WI38 (cell line): ENCODE results near the gene MTMR12.
"Not testable (repeated sequence)": the region's sequence is repeated elsewhere in the genome, so short reads cannot be mapped to it uniquely, and the experiment has no call there.

Source experiments
- H3K4me3 ChIP-seq: 2 replicates; pipeline ENCODE4 v1.5.1; 2011; ENCODE audit warnings: low read depth, mild to moderate bottlenecking, control low read depth, low read length
- CTCF ChIP-seq: IDR thresholded peaks from 2 replicates; pipeline ENCODE4 v1.5.1; 2012; ENCODE audit warnings: low read depth, mild to moderate bottlenecking, control low read depth, low read length

Gene MTMR12

GRCh38 chr5:32317041-32317440 is 4.3 kb upstream of the MTMR12 start:
- H3K4me3 ChIP-seq, result no peak overlapping the region
- TF ChIP-seq CTCF, result no peak

GRCh38 chr5:32315221-32316014 is 2.7 kb upstream of the MTMR12 start:
- TF ChIP-seq CTCF, result no peak
- no peak overlapping the region for H3K4me3 ChIP-seq

DNA sequence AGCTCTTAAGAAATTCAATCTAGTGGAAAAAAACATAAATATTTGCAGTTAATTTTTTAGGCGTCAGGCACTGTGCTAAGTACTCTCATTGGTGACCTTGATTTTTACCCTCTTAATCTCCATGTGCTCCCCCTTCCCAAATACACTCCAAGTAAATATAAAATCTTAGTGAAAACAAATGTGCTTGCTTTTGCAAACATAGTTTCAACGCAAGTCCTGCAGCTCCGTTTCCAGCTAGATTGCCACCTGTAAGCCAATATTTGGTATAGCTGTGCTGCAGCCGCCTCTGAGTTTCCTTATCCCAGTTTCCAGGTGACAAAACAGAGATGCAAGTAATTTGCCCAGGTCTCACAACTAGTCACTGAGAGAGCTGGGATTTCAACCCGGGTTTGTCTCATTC is 1.9 kb upstream of the MTMR12 start:
- H3K4me3 ChIP-seq, result no peak overlapping the region
- TF ChIP-seq CTCF, result no peak

- H3K4me3 ChIP-seq, result not testable (repeated sequence)
Measured at GRCh38 chr5:32314152-32314488, 1.4 kb upstream of the MTMR12 start.

- H3K4me3 ChIP-seq, result peak overlapping the region; percentile 81
- TF ChIP-seq CTCF, result no peak
Measured at GRCh38 chr5:32312197-32312594, 543 bp downstream of the MTMR12 start.

GRCh38 chr5:32311404-32312196 is 1.1 kb downstream of the MTMR12 start:
- TF ChIP-seq CTCF, result no peak
- H3K4me3 ChIP-seq, result peak overlapping the region; percentile 81

DNA sequence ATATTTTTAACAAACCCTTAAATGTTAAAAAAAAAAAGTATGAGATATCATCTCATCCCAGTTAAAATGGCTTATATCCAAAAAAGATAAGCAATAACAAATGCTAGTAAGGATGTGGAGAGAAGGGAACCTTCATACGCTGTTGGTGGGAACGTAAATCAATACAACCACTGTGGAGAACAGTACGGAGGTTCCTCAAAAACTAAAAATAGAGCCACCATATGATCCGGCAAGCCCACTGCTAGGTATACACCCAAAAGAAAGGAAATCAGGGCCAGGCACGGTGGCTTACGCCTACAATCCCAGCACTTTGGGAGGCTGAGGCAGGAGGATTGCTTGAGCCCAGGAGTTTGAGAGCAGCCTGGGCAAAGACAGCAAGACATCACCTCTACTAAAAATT is 3.0 kb downstream of the MTMR12 start:
- H3K4me3 ChIP-seq, result no peak overlapping the region
- no peak for TF ChIP-seq CTCF
